H1 (cell line): ENCODE results near the gene CFAP91.

Source experiments
- CHD1 ChIP-seq: IDR thresholded peaks from 2 replicates; pipeline ENCODE4 v1.6.1; 2012; ENCODE audit warnings: low read depth, low read length, improper control_type of control experiment
- EZH2 ChIP-seq: fragments of 200-600 bp; sonication (generic); IDR thresholded peaks from 2 replicates; pipeline ENCODE4 v1.7.1; 2012; ENCODE audit warnings: low read depth, mild to moderate bottlenecking, moderate library complexity, low read length, inconsistent platforms; ENCODE audit not compliant: severe bottlenecking
- GABPA ChIP-seq: IDR thresholded peaks from 2 replicates; pipeline ENCODE4 v1.6.1; 2011; ENCODE audit warnings: mild to moderate bottlenecking, low read length, moderate library complexity, borderline replicate concordance; ENCODE audit not compliant: insufficient read depth
- MAFK ChIP-seq: IDR thresholded peaks from 2 replicates; pipeline ENCODE4 v1.6.1; 2012; ENCODE audit warnings: low read depth, mild to moderate bottlenecking, improper control_type of control experiment, low read length
- POLR2A ChIP-seq, 2 experiments: IDR thresholded peaks; 1 replicate in 1 of 2; 2 replicates in 1 of 2; pipeline ENCODE4 v1.6.1; 2011; ENCODE audit warnings: low read depth in 2 of 2, low read length in 2 of 2, mild to moderate bottlenecking in 2 of 2; ENCODE audit errors: control extremely low read depth in 1 of 2
- POU5F1 ChIP-seq: IDR thresholded peaks from 2 replicates; pipeline ENCODE4 v1.6.1; 2011; ENCODE audit warnings: low read depth, mild to moderate bottlenecking, low read length, moderate library complexity
- SP1 ChIP-seq: IDR thresholded peaks from 2 replicates; pipeline ENCODE4 v1.6.1; 2011; ENCODE audit warnings: low read depth, low read length
- SRF ChIP-seq: IDR thresholded peaks from 2 replicates; pipeline ENCODE4 v1.6.1; 2011; ENCODE audit warnings: mild to moderate bottlenecking, low read depth, low read length, moderate library complexity
- TCF12 ChIP-seq: IDR thresholded peaks from 2 replicates; pipeline ENCODE4 v1.6.1; 2011; ENCODE audit warnings: low read depth, mild to moderate bottlenecking, low read length
- ZNF274 ChIP-seq: IDR thresholded peaks from 2 replicates; pipeline ENCODE4 v1.7.0; 2012; ENCODE audit warnings: low read length, borderline replicate concordance; ENCODE audit errors: extremely low read depth
- TF ChIP-seq, protein P1 (sequence below), 3 experiments: IDR thresholded peaks; 1 replicate in 2 of 3; 2 replicates in 1 of 3; pipeline versions ENCODE4 v1.5.1 to v1.6.1; 2011; ENCODE audit warnings: low read length in 3 of 3, mild to moderate bottlenecking in 3 of 3, inconsistent platforms in 2 of 3, low read depth in 1 of 3, moderate library complexity in 1 of 3; ENCODE audit not compliant: insufficient read depth in 1 of 3; ENCODE audit errors: control extremely low read depth in 1 of 3

DNA sequence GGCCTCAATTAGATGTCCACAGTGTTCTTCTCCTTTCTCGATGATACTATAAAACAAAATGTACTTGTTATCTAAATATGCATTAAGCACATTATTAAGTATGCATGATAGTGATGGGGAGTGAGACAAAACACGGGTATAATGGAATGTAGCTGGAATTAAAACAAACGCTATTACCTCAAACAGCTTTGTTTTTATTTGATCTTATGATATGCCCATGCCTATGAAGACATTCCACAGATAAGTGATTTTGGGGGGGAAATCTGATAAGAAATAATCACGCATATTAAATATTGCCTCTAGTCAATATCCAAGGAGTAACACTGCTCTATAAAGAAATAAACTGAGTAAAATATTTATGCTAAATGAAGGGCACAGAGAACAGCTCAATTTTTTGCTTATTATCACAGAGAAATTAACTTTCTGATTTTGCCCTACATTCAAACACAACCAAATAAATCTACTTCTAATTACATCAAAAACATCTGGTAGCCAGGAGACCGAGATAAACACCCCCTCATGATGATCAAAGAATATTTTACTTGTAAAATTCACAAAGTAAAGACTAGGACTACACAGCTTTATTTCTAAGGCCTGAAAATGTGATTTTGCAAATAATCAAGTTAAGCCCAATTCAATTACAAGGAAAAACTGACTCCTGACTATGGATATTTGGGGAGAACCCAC lies 27.5 kb upstream of the CFAP91 start:
- TF ChIP-seq SRF (no peak), SP1 (no peak), POLR2A (IDR thresholded peaks at IDR 0.05; ENCODE audit: control extremely low read depth in 1 of 2, low read depth in 2 of 2, low read length in 2 of 2) (no peak), CHD1 (no peak), EZH2 (no peak), GABPA (no peak), POU5F1 (no peak), ZNF274 (no peak), TCF12 (no peak), MAFK (no peak)
- TF ChIP-seq, protein P1, sequence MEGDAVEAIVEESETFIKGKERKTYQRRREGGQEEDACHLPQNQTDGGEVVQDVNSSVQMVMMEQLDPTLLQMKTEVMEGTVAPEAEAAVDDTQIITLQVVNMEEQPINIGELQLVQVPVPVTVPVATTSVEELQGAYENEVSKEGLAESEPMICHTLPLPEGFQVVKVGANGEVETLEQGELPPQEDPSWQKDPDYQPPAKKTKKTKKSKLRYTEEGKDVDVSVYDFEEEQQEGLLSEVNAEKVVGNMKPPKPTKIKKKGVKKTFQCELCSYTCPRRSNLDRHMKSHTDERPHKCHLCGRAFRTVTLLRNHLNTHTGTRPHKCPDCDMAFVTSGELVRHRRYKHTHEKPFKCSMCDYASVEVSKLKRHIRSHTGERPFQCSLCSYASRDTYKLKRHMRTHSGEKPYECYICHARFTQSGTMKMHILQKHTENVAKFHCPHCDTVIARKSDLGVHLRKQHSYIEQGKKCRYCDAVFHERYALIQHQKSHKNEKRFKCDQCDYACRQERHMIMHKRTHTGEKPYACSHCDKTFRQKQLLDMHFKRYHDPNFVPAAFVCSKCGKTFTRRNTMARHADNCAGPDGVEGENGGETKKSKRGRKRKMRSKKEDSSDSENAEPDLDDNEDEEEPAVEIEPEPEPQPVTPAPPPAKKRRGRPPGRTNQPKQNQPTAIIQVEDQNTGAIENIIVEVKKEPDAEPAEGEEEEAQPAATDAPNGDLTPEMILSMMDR (IDR thresholded peaks at IDR 0.05; ENCODE audit: control extremely low read depth in 1 of 3, insufficient read depth in 1 of 3, low read depth in 1 of 3, low read length in 3 of 3): no peak
